Trophoblast cell (in vitro differentiated cells and primary cell): ENCODE measurements around the gene UBE2G1.

ENCODE experiments used
- DNase-seq, 2 donors: peaks; one replicate each; pipeline ENCODE4 v3.0.0-alpha.2; 2016
- H2AFZ ChIP-seq: 2 replicates; pipeline ENCODE4 v1.6.1; 2013; ENCODE audit warnings: low read length, moderate library complexity, mild to moderate bottlenecking; ENCODE audit not compliant: insufficient read depth, poor library complexity
- H2AK5ac ChIP-seq: 2 replicates; pipeline ENCODE4 v1.6.1; 2013; ENCODE audit warnings: mild to moderate bottlenecking, low read length
- H2BK120ac ChIP-seq: 2 replicates; pipeline ENCODE4 v1.6.1; 2013; ENCODE audit warnings: low read length, mild to moderate bottlenecking, moderate library complexity; ENCODE audit not compliant: insufficient read depth, poor library complexity
- H2BK12ac ChIP-seq: 2 replicates; pipeline ENCODE4 v1.6.1; 2013; ENCODE audit warnings: mild to moderate bottlenecking, low read length, moderate library complexity
- H2BK5ac ChIP-seq: 2 replicates; pipeline ENCODE4 v1.6.1; 2013; ENCODE audit warnings: low read length, low read depth, moderate library complexity, mild to moderate bottlenecking; ENCODE audit not compliant: poor library complexity
- H3K14ac ChIP-seq: 2 replicates; pipeline ENCODE4 v1.6.1; 2013; ENCODE audit warnings: mild to moderate bottlenecking, low read length
- H3K18ac ChIP-seq: 2 replicates; pipeline ENCODE4 v1.6.1; 2013; ENCODE audit warnings: mild to moderate bottlenecking, low read length
- H3K23ac ChIP-seq: 2 replicates; pipeline ENCODE4 v1.6.1; 2013; ENCODE audit warnings: low read length
- H3K27ac ChIP-seq: 2 replicates; pipeline ENCODE4 v1.5.1; 2013; ENCODE audit warnings: low read depth, mild to moderate bottlenecking, inconsistent platforms, low read length, moderate library complexity
- H3K27me3 ChIP-seq: 2 replicates; pipeline ENCODE4 v1.6.1; 2013; ENCODE audit warnings: inconsistent platforms, mild to moderate bottlenecking, low read length, moderate library complexity; ENCODE audit not compliant: insufficient read depth
- H3K36me3 ChIP-seq, 2 experiments: 1 replicate in 1 of 2; 2 replicates in 1 of 2; pipeline ENCODE4 v1.6.1; 2013; ENCODE audit warnings: low read length in 2 of 2, mild to moderate bottlenecking in 2 of 2, moderate library complexity in 1 of 2; ENCODE audit not compliant: insufficient read depth in 2 of 2, control insufficient read depth in 1 of 2
- H3K4ac ChIP-seq: 2 replicates; pipeline ENCODE4 v1.6.1; 2013; ENCODE audit warnings: low read depth, mild to moderate bottlenecking, low read length, moderate library complexity
- H3K4me1 ChIP-seq, 2 experiments: 1 replicate in 1 of 2; 2 replicates in 1 of 2; pipeline ENCODE4 v1.6.1; 2013; ENCODE audit warnings: low read length in 2 of 2, mild to moderate bottlenecking in 2 of 2, moderate library complexity in 1 of 2; ENCODE audit not compliant: insufficient read depth in 2 of 2, control insufficient read depth in 1 of 2
- H3K4me2 ChIP-seq: 2 replicates; pipeline ENCODE4 v1.6.1; 2013; ENCODE audit warnings: inconsistent platforms, mild to moderate bottlenecking, low read length, moderate library complexity
- H3K4me3 ChIP-seq: 2 replicates; pipeline ENCODE4 v1.5.1; 2013; ENCODE audit warnings: mild to moderate bottlenecking, low read depth, low read length, inconsistent platforms
- H3K79me1 ChIP-seq: one replicate; pipeline ENCODE4 v1.6.1; 2013; ENCODE audit warnings: low read length
- H3K79me2 ChIP-seq: 2 replicates; pipeline ENCODE4 v1.6.1; 2013; ENCODE audit warnings: low read length, mild to moderate bottlenecking; ENCODE audit not compliant: control insufficient read depth, insufficient read depth, poor library complexity
- H3K9ac ChIP-seq: 2 replicates; pipeline ENCODE4 v1.6.1; 2013; ENCODE audit warnings: mild to moderate bottlenecking, low read length
- H3K9me3 ChIP-seq: 2 replicates; pipeline ENCODE4 v1.6.1; 2013; ENCODE audit warnings: low read depth, mild to moderate bottlenecking, control low read depth, inconsistent platforms, low read length; ENCODE audit not compliant: insufficient read depth
- H4K12ac ChIP-seq: 2 replicates; pipeline ENCODE4 v1.6.1; 2013; ENCODE audit warnings: low read depth, mild to moderate bottlenecking, low read length, moderate library complexity
- H4K8ac ChIP-seq: 2 replicates; pipeline ENCODE4 v1.6.1; 2013; ENCODE audit warnings: low read depth, mild to moderate bottlenecking, low read length, moderate library complexity
- H4K91ac ChIP-seq: one replicate; pipeline ENCODE4 v1.6.1; 2013; ENCODE audit warnings: low read depth, mild to moderate bottlenecking, low read length, moderate library complexity
- WGBS: extraction: QIAGEN DNeasy Blood & Tissue Kit; methylation state at CpG from one replicate; pipeline ENCODE4 v1.1.7; 2013; ENCODE audit warnings: missing lambda C conversion rate; ENCODE audit not compliant: insufficient read length, insufficient coverage; ENCODE audit errors: extremely low coverage; 5-methylcytosine and 5-hydroxymethylcytosine counted together

Gene UBE2G1

DNA sequence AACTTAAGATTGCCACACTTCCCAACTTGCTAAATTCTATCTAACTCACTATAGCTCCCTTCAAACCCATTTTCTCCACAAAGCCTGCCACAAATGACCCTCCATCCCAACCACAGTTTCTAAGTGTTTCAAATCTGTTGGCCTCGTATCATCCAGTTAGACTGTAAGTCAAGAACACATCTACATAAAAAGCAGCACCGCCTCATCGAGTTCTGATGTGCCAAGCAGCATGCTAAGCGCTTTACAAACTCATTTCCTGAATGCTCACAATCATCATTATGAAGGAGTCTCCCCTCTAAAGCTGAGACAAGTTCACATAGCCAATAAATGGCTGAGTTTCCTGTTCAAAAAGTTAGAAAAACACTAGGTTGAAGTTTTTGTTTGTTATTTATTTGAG, 93.5 kb downstream of the UBE2G1 start:
- Histone ChIP-seq H2AK5ac (no peak overlapping the region), H3K9ac (no peak overlapping the region), H3K36me3 (peaks cover 20 to 25% of the 10 kb centered on the region in 2 experiments), H2BK5ac (no peak overlapping the region), H2BK12ac (no peak overlapping the region), H3K4ac (no peak overlapping the region), H3K4me2 (no peak overlapping the region), H4K12ac (no peak overlapping the region), H3K4me1 (no peaks in the 10 kb centered on the region), H4K8ac (no peak overlapping the region), H2BK120ac (no peak overlapping the region), H2AFZ (no peak overlapping the region), H4K91ac (no peak overlapping the region), H3K4me3 (no peak overlapping the region), H3K18ac (no peak overlapping the region), H3K23ac (no peak overlapping the region), H3K9me3 (no peaks in the 10 kb centered on the region), H3K27ac (no peak overlapping the region), H3K27me3 (no peaks in the 10 kb centered on the region), H3K79me1 (no peaks in the 10 kb centered on the region), H3K79me2 (no peaks in the 10 kb centered on the region), H3K14ac (no peak overlapping the region)
- no CpG with 5 or more reads among the region's 4 CpGs for WGBS
- DNase-seq, result no peak

DNA sequence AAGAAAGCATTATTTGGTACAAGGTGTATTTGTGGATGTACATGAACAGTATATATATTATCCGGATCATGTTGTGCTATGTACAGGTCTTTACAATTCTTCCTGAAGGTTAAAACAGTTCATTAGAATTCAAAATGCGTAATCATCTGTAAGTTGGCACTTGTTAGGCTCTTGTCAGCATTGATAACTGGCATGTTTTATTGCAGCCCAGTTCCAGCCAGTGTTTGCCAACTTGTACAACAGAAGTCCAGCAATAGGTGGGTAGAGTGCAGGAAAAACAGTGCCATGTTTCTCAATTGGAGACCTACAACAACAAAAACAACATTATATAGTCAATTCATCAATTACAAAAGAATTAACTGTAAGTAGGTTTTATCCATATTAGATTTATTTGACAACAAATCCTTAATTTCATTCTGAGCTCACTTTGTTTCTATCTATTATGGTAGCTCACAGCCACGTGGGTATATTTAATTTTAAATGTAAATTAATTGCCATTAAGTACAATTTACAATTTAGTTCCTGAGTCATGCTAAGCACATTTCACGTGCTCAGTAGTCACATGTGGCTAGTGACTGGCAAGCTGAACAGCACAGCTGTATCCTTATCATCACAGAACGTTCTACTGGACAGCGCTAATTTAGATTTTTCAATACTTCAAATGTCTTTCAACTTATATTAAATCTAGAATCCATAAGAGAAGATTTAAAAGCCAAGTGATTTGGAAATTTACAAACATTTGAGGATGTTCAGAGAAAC, 94.1 kb downstream of the UBE2G1 start:
- H2BK120ac ChIP-seq, result no peak overlapping the region
- no peak overlapping the region for H2AK5ac ChIP-seq
- DNase-seq, result no peak
- no peaks in the 10 kb centered on the region for H3K79me2 ChIP-seq
- H2AFZ ChIP-seq, result no peak overlapping the region
- no peak overlapping the region for H3K23ac ChIP-seq
- no peaks in the 10 kb centered on the region for H3K9me3 ChIP-seq
- H3K9ac ChIP-seq, result no peak overlapping the region
- peaks cover 20 to 28% of the 10 kb centered on the region in 2 experiments for H3K36me3 ChIP-seq
- H3K4me1 ChIP-seq, result no peaks in the 10 kb centered on the region
- no peak overlapping the region for H3K14ac ChIP-seq
- no peak overlapping the region for H3K27ac ChIP-seq
- no peak overlapping the region for H3K18ac ChIP-seq
- no peak overlapping the region for H4K12ac ChIP-seq
- H2BK12ac ChIP-seq, result no peak overlapping the region
- no CpG with 5 or more reads among the region's 6 CpGs for WGBS
- H2BK5ac ChIP-seq, result no peak overlapping the region
- H3K79me1 ChIP-seq, result no peaks in the 10 kb centered on the region
- H4K8ac ChIP-seq, result no peak overlapping the region
- no peak overlapping the region for H4K91ac ChIP-seq
- no peak overlapping the region for H3K4me3 ChIP-seq
- no peak overlapping the region for H3K4me2 ChIP-seq
- no peak overlapping the region for H3K4ac ChIP-seq
- no peaks in the 10 kb centered on the region for H3K27me3 ChIP-seq

DNA sequence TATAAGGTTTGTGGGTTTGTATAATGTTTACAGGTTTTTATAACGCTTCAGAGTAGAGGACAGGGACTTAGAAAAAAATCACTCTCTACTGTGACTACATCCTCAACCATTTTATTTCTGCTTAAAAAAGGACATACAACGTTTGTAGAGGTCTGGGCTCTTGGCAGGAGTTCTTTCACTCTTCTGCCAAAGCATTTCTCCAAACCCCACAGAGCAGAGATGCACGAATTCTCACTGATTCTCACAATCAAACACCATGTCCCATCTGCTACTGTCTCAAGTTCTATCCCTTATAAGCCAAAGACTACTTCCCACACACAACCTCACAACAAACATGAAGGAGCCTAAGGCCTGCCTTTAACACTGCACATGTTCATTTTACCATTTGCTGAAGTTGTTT, 95.7 kb downstream of the UBE2G1 start:
- no peaks in the 10 kb centered on the region for H3K79me2 ChIP-seq

DNA sequence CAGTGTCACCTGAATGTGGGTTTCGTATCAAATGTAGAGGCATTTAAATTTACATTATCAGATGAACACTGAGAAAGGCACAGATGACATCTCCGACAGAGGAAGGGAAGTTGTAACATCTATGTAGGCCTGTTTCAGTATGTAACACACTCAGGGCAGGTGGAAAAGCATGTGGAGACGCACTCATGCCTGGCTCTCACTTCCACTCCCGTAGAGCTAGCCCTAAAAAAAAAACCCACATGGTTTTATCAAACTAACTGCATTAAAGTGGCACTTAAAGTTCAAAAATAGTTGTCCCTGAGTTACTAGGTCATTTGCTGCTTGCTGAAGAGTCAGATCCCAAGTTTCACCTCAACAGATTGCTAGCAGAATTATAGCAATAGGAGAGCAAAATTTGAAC, 96.6 kb downstream of the UBE2G1 start:
- peaks cover 15 to 26% of the 10 kb centered on the region in 2 experiments for H3K36me3 ChIP-seq
- H3K27me3 ChIP-seq, result no peaks in the 10 kb centered on the region
- no peak overlapping the region for H3K4me3 ChIP-seq
- no peak overlapping the region for H3K18ac ChIP-seq
- no CpG with 5 or more reads among the region's 4 CpGs for WGBS
- no peak overlapping the region for H2BK5ac ChIP-seq
- H2BK120ac ChIP-seq, result no peak overlapping the region
- no peak overlapping the region for H3K27ac ChIP-seq
- H3K79me2 ChIP-seq, result no peaks in the 10 kb centered on the region
- no peak overlapping the region for H3K9ac ChIP-seq
- no peaks in the 10 kb centered on the region for H3K79me1 ChIP-seq
- no peak overlapping the region for H2AFZ ChIP-seq
- no peak overlapping the region for H2AK5ac ChIP-seq
- no peak overlapping the region for H4K91ac ChIP-seq
- no peaks in the 10 kb centered on the region for H3K4me1 ChIP-seq
- H3K14ac ChIP-seq, result no peak overlapping the region
- no peaks in the 10 kb centered on the region for H3K9me3 ChIP-seq
- no peak overlapping the region for H2BK12ac ChIP-seq
- no peak overlapping the region for H3K4ac ChIP-seq
- no peak for DNase-seq
- H3K4me2 ChIP-seq, result no peak overlapping the region
- H4K12ac ChIP-seq, result no peak overlapping the region
- no peak overlapping the region for H4K8ac ChIP-seq
- H3K23ac ChIP-seq, result no peak overlapping the region

More for the DNA sequence above, 95.7 kb downstream of the UBE2G1 start:
- Histone ChIP-seq H2AK5ac (no peak overlapping the region), H3K36me3 (peaks cover 15 to 26% of the 10 kb centered on the region in 2 experiments), H3K9ac (no peak overlapping the region), H2BK120ac (no peak overlapping the region), H3K4ac (no peak overlapping the region), H4K8ac (no peak overlapping the region), H3K18ac (no peak overlapping the region), H3K4me1 (no peaks in the 10 kb centered on the region), H3K27me3 (no peaks in the 10 kb centered on the region), H3K27ac (no peak overlapping the region), H2BK5ac (no peak overlapping the region), H3K23ac (no peak overlapping the region), H3K14ac (no peak overlapping the region), H3K9me3 (no peaks in the 10 kb centered on the region), H2AFZ (no peak overlapping the region), H2BK12ac (no peak overlapping the region), H3K79me1 (no peaks in the 10 kb centered on the region), H4K91ac (no peak overlapping the region), H3K4me3 (no peak overlapping the region), H4K12ac (no peak overlapping the region), H3K4me2 (no peak overlapping the region)
- no peak for DNase-seq
- no CpG with 5 or more reads among the region's 3 CpGs for WGBS
